ENCODE data around the gene PRAMEF8.
"Not testable (repeated sequence)": the region's sequence is repeated elsewhere in the genome, so short reads cannot be mapped to it uniquely, and the experiment has no call there.

PRAMEF8 gene

DNA sequence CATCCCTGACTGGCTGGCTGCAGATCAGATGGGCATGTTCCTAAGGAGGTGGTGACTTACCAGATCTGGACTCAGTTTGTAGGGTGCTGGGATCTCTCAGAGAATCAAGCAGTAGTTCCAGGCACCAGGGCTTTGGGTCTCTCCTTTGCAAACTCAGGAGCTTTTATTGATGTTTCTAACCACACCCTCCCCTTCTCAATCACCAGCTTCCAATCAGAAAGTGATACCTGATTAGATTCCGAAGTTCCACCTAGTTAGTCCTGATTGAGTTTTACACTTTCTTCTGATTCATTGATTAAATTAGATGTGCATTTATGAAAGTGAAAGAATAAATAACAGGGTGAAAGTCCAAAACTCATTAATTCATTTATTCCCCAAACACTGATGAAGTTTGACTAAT, at the start of gene PRAMEF8:
PRAMEF8 (minus strand) TSS at position 101 of the 400 bp plus-strand sequence. CDS start 1,046 bp downstream, outside the sequence.
- DNase-seq: not testable (repeated sequence)

DNA sequence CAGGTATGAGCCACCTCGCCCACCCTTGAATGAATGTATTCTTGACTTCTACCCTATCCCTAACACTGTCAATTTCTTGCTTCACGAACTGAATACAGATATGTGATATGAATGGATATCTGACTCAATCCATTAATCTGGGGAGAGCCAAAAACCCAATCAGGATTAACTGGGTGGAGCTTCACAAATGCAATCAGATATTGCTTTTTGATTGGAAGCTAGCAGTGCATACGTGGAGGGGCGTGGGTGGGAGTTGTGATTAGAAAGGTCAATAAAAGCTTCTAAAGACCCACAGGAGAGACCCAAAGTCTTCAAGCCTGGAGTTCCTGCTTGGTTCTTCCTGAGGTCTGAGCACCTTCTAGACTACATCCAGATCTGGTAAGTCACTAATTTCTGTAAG, 30.3 kb upstream of the PRAMEF8 start, which contains the start of gene PRAMEF15:
PRAMEF15 (plus strand) TSS at position 301 of the 400 bp plus-strand sequence. CDS start 2,827 bp downstream, outside the sequence.
- DNase-seq: not testable (repeated sequence)

GRCh38 chr1:13303239-13303638, 18.3 kb upstream of the PRAMEF8 start, which contains the start of gene PRAMEF33:
Gene PRAMEF33, plus strand, starts transcription at chr1:13303539. Its CDS starts 2,416 bp downstream, at chr1:13305955.
- not testable (repeated sequence) for DNase-seq

DNA sequence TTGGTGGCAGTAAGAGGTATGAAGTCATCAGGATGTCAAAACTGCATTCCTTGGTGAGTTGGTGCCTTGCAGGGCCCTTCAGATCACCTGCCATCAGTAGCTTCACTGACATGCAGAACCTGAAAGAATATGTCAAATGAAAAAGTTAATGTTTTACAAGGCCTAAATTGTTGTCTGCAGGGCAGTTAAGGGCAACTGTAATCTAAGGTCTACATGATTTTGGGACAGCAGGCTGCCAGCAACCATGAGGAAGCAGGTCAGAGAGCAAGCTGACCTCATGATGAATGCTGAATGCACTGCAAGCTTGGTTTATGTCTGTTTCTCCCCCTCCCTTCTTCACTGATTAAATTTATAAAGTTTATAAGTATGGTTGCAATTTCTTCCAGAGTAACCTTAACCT, 17.3 kb upstream of the PRAMEF8 start:
- DNase-seq: not testable (repeated sequence)

- not testable (repeated sequence) for DNase-seq
Observed at GRCh38 chr1:13298699-13299098, 13.8 kb upstream of the PRAMEF8 start.

DNA sequence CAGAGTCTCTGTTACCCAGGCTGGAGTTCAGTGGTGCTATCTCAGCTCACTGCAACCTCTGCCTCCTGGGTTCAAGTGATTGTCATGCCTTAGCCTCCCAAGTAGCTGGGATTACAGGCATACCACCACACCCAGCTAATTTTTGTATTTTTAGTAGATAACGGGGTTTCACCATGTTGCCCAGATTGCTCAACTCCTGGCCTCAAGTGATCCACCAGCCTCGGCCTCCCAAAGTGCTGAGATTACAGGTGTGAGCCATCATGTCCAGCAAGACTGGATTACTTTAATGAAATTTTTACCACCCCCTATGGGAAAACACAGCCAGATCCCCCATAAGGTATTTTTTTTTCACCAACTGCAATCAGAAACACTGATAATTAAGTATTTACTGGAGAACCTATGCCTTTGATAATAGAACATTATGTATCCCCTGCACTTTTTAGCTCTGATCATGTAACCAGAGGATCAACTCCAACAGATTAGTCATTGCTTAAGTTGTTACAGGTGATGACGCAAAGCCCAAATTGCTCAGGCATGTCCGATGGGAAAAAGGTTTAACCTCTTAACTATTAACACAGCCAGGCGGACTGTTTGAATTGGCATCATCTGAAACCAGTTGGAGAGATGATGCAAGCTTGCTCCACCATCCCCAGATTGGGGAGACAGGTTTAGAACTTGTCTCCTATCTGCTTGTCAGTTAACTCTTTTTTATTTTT, 12.4 kb upstream of the PRAMEF8 start:
- DNase-seq: not testable (repeated sequence)

DNA sequence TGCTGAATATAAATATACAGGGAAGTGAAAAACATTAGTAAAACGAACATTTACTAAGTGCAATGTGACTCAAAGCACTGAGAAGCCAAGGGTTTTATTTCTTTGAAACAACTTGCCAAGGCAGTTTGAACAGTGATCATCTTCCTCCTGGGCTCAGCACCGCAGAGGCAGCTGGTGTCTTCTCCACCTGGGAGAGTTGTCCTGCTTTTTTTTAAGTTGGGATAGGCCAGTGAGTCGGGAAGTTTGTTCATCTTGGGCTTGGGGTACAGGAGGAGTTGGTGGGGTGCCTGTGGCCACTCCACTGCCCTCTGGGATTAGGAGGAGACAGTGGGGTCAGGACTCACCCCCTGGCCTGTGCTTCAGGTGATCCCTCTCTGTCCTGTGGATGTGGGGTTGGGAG, 4.1 kb upstream of the PRAMEF8 start:
- DNase-seq: not testable (repeated sequence)

DNA sequence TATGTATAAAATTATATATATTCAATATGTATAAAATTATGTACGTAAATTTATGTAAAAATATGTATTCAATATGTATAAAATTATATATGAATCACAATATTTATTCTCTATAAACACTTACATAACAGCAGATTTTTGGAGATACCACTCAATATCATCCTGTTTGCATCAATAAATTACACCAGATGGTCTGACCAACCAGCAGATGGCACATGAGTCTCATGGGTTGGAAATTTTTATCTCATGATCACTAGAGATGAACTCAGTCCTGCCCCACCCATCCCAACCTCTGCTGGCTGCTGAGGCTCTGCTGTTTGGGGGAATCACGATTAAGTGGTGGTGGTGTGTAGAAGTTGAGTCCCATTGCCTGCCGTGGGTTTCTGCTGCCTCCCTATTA, 5.3 kb downstream of the PRAMEF8 start:
- DNase-seq: not testable (repeated sequence)

DNA sequence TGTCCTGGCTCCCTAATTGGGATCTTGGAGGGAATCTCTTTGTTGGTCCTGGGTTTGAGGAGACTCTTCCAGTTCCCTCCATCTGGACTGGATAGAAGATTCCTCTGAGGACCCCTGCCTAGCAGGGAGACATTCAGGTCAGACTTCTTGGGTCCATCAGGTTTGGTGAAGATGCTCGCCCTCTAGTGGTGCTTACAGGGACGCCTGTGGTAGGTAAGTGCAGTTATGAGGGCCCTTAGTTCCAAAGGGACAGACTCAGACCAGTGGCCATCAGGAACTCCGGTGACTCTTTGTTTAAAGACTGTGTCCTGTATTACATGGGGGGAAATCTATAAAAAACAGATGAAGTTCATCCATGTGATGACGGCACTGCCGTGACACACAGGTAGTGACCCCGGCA, 7.9 kb downstream of the PRAMEF8 start:
- DNase-seq: not testable (repeated sequence)

DNA sequence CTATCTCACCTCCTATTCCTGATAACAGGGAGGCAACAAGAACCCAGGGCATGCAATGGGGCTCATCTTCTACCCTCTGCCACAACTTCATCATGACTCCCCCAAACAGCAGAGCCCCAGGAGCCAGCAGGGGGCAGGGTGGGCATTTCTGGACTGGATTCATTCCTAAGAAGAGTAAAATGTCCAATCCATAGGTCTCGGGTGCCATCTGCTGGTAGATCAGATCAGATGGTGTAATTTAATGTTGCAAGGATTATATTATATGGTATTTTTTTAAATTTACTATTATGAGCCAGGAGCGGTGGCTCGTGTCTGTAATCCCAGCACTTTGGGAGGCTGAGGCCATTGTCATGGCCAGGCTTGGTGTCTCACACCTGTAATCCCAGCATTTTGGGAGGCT, 19.8 kb downstream of the PRAMEF8 start:
- not testable (repeated sequence) for DNase-seq

DNA sequence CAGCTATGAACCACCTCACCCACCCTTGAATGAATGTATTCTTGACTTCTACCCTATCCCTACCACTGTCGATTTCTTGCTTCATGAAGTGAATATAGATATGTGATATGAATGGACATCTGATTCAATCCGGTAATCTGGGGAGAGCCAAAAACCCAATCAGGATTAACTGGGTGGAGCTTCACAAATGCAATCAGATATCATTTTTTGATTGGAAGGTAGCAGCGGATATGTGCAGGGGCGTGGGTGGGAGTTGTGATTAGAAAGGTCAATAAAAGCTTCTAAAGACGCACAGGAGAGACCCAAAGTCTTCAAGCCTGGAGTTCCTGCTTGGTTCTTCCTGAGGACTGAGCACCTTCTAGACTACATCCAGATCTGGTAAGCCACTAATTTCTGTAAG, 31.0 kb downstream of the PRAMEF8 start, which contains the start of gene PRAMEF5:
PRAMEF5 (plus strand) TSS at position 301 of the 400 bp plus-strand sequence. CDS start 5,071 bp downstream, outside the sequence.
- DNase-seq: not testable (repeated sequence)

DNA sequence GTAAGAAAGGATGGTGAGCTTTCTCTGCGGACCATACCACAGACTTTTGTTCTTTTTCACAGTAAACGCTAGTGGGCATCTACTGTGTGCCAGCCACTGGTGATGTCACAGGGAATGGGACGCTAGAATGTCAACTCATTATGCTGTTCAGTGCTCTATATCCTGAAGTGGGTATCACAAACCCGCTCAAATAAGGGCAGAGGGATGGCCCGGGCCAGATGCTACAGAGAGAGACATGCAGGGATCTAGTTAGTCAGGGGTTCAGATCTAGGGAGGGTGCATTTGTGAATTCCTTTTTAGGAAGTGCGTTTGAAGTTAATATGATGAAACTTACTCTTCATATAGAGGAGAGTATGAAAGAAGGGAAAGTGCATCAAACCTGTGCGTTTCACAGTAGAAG, 37.8 kb downstream of the PRAMEF8 start:
- not testable (repeated sequence) for DNase-seq

DNA sequence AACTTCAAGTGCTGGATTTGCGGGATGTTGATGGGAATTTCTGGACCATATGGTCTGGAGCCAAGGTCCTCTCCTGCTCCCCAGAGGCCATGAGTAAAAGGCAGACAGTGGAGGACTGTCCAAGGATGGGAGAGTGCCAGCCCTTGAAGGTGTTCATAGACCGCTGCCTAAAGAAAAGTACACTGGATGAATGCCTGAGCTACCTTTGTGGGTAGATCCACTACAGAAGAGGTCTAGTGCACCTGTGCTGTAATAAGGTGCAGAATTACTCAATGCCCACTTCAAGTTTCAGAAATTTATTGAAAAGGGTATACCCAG, 38.4 kb downstream of the PRAMEF8 start:
- not testable (repeated sequence) for DNase-seq

GRCh38 chr1:13245841-13246553, 38.9 kb downstream of the PRAMEF8 start:
- not testable (repeated sequence) for DNase-seq

DNA sequence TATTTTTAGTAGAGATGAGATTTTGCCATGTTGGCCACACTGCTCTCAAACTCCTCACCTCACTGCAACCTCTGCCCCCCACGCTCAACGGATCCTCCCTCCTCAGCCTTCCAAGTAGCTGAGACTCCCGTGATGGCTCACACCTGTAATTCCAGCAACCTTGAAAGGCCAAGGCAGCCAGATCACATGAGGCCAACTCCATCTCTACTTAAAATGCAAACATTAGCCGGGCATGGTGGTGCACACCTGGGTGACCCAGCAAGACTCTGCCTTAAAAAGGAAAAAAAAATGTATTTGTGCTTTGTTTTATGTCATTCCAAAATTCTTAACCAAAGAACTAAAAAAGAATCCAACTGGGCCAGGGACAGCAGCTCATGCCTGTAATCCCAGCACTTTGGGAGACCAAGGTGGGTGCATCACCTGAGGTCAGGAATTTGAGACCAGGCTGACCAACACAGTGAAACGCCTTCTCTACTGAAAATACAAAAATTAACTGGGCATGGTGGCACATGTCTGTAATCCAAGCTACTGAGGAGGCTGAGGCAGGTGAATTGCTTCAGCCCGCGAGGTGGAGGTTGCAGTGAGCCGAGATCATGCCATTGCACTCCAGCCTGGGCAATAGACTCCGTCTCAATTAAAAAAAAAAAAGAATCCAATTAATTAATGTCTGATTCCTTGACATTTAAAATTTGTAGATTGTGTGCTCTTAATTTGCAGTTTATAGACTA, 41.2 kb downstream of the PRAMEF8 start:
- not testable (repeated sequence) for DNase-seq

GRCh38 chr1:13239633-13240032, 45.3 kb downstream of the PRAMEF8 start:
- not testable (repeated sequence) for DNase-seq

DNA sequence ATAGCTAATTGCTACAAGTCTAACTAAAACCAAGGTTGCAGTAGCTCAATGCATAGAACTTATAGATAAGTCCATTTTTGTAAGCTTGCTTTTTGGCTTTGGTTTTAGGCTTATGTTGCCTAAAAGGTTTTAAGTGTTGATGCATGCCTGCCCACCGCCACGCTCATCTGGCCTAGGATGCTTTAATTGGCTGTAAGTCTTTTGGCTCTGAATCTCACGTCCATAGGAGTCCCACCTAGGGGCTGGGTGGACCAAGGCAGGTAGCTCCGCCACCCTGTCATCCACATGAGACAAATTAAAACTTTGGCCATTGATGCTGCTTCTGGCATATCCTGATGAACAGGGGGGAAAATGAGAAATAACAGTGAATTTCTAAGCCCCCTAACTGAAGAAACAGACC, 47.4 kb downstream of the PRAMEF8 start:
- not testable (repeated sequence) for DNase-seq

- DNase-seq: peak; percentile 14
Observed at GRCh38 chr1:13234057-13234456, 50.9 kb downstream of the PRAMEF8 start.

GRCh38 chr1:13232056-13232455, 52.9 kb downstream of the PRAMEF8 start:
- DNase-seq: not testable (repeated sequence)
